HEK293 (cell line): Measurements from ENCODE around the gene WDR6.
A peak's percentile ranks its signal among the peaks of the same experiment; 100 is the strongest.

ENCODE experiments used
- CTCF ChIA-PET: fragments of 350-600 bp; formaldehyde crosslinking; extraction: SDS; loops from one replicate; lab custom pipeline; 2021; ENCODE audit warnings: antibody characterized with exemption; lab: Yijun Ruan, JAX
- POLR2A ChIA-PET: fragments of 300-600 bp; formaldehyde crosslinking; extraction: SDS; loops from one replicate; lab custom pipeline; 2020; ENCODE audit warnings: antibody characterized with exemption, inconsistent platforms; lab: Yijun Ruan, JAX
- H3K27ac ChIP-seq: fragments of 200-500 bp; sonication (Bioruptor generic); 2 replicates; pipeline ENCODE4 v1.5.1; 2014; ENCODE audit warnings: low read depth, low read length, control low read depth, inconsistent platforms; ENCODE audit errors: extremely low read depth
- H3K36me3 ChIP-seq, 2 experiments: fragments of 200-500 bp in 1 of 2; sonication (Bioruptor generic) in 1 of 2; 1 replicate in 1 of 2; 2 replicates in 1 of 2; pipeline ENCODE4 v1.5.1; 2014 to 2017; ENCODE audit warnings: inconsistent platforms in 2 of 2, low read length in 2 of 2; ENCODE audit not compliant: control insufficient read depth in 2 of 2, insufficient read depth in 1 of 2
- H3K4me1 ChIP-seq: fragments of 200-500 bp; sonication (Bioruptor generic); 2 replicates; pipeline ENCODE4 v1.5.1; 2014; ENCODE audit warnings: mild to moderate bottlenecking, low read length, inconsistent platforms; ENCODE audit not compliant: control insufficient read depth, insufficient read depth
- H3K4me3 ChIP-seq: 2 replicates; pipeline ENCODE4 v1.5.1; 2011; ENCODE audit warnings: low read depth, mild to moderate bottlenecking, control low read depth, low read length, moderate library complexity
- H3K9me3 ChIP-seq: fragments of 200-500 bp; sonication (Bioruptor generic); 2 replicates; pipeline ENCODE4 v1.5.1; 2014; ENCODE audit warnings: low read depth, low read length, inconsistent platforms; ENCODE audit not compliant: control insufficient read depth, insufficient read depth
- BCL11B ChIP-seq: fragments of 450-650 bp; formaldehyde crosslinking; IDR thresholded peaks from 2 replicates; pipeline ENCODE4 v1.5.1; 2016; ENCODE audit warnings: low read depth, missing biosample characterization, missing genetic modification characterization
- GLIS1 ChIP-seq: fragments of 450-650 bp; formaldehyde crosslinking; IDR thresholded peaks from 2 replicates; pipeline ENCODE4 v1.5.1; 2016; ENCODE audit warnings: missing biosample characterization, missing genetic modification characterization
- GLIS2 ChIP-seq: fragments of 450-650 bp; formaldehyde crosslinking; IDR thresholded peaks from 2 replicates; pipeline ENCODE4 v1.5.1; 2016; ENCODE audit warnings: missing biosample characterization, missing genetic modification characterization
- KLF7 ChIP-seq: fragments of 450-650 bp; formaldehyde crosslinking; IDR thresholded peaks from 2 replicates; pipeline ENCODE4 v1.5.1; 2016; ENCODE audit warnings: missing biosample characterization, missing genetic modification characterization, borderline replicate concordance
- MYNN ChIP-seq: fragments of 450-650 bp; formaldehyde crosslinking; IDR thresholded peaks from 2 replicates; pipeline ENCODE4 v1.5.1; 2016; ENCODE audit warnings: missing biosample characterization, missing genetic modification characterization, borderline replicate concordance
- PRDM6 ChIP-seq: fragments of 450-650 bp; formaldehyde crosslinking; IDR thresholded peaks from 2 replicates; pipeline ENCODE4 v1.5.1; 2017; ENCODE audit warnings: missing biosample characterization, missing genetic modification characterization
- SP2 ChIP-seq: fragments of 450-650 bp; formaldehyde crosslinking; IDR thresholded peaks from 2 replicates; pipeline ENCODE4 v1.5.1; 2016; ENCODE audit warnings: missing biosample characterization, missing genetic modification characterization
- TCF7L2 ChIP-seq: IDR thresholded peaks from 2 replicates; pipeline ENCODE4 v1.6.1; 2011; ENCODE audit warnings: low read depth, mild to moderate bottlenecking, inconsistent platforms, low read length, moderate library complexity, borderline replicate concordance
- ZBTB20 ChIP-seq: fragments of 450-650 bp; formaldehyde crosslinking; IDR thresholded peaks from 2 replicates; pipeline ENCODE4 v1.5.1; 2016; ENCODE audit warnings: missing biosample characterization, missing genetic modification characterization
- ZBTB26 ChIP-seq: fragments of 450-650 bp; formaldehyde crosslinking; optimal IDR thresholded peaks from 2 replicates; pipeline ENCODE3; 2016; ENCODE audit warnings: missing biosample characterization, mild to moderate bottlenecking, missing genetic modification characterization
- ZBTB6 ChIP-seq: fragments of 450-650 bp; formaldehyde crosslinking; IDR thresholded peaks from 2 replicates; pipeline ENCODE4 v1.5.1; 2017; ENCODE audit warnings: missing biosample characterization, missing genetic modification characterization
- ZBTB8A ChIP-seq: fragments of 450-650 bp; formaldehyde crosslinking; IDR thresholded peaks from 2 replicates; pipeline ENCODE4 v1.5.1; 2016; ENCODE audit warnings: missing biosample characterization, missing genetic modification characterization
- ZNF140 ChIP-seq: fragments of 450-650 bp; formaldehyde crosslinking; IDR thresholded peaks from 2 replicates; pipeline ENCODE4 v1.5.1; 2016; ENCODE audit warnings: missing biosample characterization, missing genetic modification characterization
- ZNF146 ChIP-seq: fragments of 450-650 bp; formaldehyde crosslinking; IDR thresholded peaks from 2 replicates; pipeline ENCODE4 v1.5.1; 2016; ENCODE audit warnings: missing biosample characterization, missing genetic modification characterization
- ZNF157 ChIP-seq: fragments of 450-650 bp; formaldehyde crosslinking; IDR thresholded peaks from 2 replicates; pipeline ENCODE4 v1.5.1; 2016; ENCODE audit warnings: missing biosample characterization, missing genetic modification characterization
- ZNF221 ChIP-seq: fragments of 450-650 bp; formaldehyde crosslinking; IDR thresholded peaks from 2 replicates; pipeline ENCODE4 v1.5.1; 2017; ENCODE audit warnings: missing biosample characterization, missing genetic modification characterization, borderline replicate concordance
- ZNF292 ChIP-seq: fragments of 450-650 bp; formaldehyde crosslinking; IDR thresholded peaks from 2 replicates; pipeline ENCODE4 v1.5.1; 2016; ENCODE audit warnings: low read depth, missing biosample characterization, missing genetic modification characterization, borderline replicate concordance
- ZNF335 ChIP-seq: fragments of 450-650 bp; formaldehyde crosslinking; conservative IDR thresholded peaks from 2 replicates; pipeline ENCODE4 v1.5.1; 2016; ENCODE audit warnings: missing biosample characterization, missing genetic modification characterization
- ZNF354C ChIP-seq: fragments of 450-650 bp; formaldehyde crosslinking; IDR thresholded peaks from 2 replicates; pipeline ENCODE4 v1.5.1; 2016; ENCODE audit warnings: missing biosample characterization, missing genetic modification characterization, low read depth, borderline replicate concordance
- ZNF677 ChIP-seq: fragments of 450-650 bp; IDR thresholded peaks from 2 replicates; pipeline ENCODE4 v1.5.0; 2018; ENCODE audit warnings: missing biosample characterization, mild to moderate bottlenecking, missing genetic modification characterization, moderate library complexity
- ZSCAN16 ChIP-seq: fragments of 450-650 bp; formaldehyde crosslinking; IDR thresholded peaks from 2 replicates; pipeline ENCODE4 v1.5.1; 2016; ENCODE audit warnings: missing biosample characterization, missing genetic modification characterization
- TF ChIP-seq, protein P1 (sequence below): fragments of 450-650 bp; formaldehyde crosslinking; IDR thresholded peaks from 2 replicates; pipeline ENCODE4 v1.5.1; 2017; ENCODE audit warnings: missing biosample characterization, missing genetic modification characterization
- TF ChIP-seq, protein P2 (sequence below): fragments of 450-650 bp; formaldehyde crosslinking; IDR thresholded peaks from 2 replicates; pipeline ENCODE4 v1.5.1; 2016; ENCODE audit warnings: missing biosample characterization, missing genetic modification characterization, borderline replicate concordance

Gene WDR6

DNA sequence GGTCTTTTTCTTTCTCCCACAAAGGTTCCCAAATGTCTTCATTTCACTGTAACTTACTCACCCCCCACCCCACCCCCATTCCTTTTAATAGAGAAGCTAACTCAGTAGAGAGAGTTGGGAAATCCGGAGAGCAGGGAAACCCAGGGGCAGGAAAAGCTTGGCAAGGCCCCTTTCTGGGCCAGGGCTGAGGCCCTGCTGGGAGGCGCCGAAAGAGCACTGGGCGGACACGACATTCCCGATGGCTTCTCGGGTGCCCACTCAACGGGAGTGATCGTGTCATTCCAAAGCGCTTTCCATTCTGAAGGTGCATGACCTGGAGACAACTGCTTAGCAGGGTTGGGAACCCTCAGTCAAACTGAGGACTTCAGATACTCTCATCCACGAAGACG, 12.7 kb downstream of the WDR6 start (continued):
- TF ChIP-seq PRDM6 (tag by site-specific recombination) (no peak), ZNF677 (tag by site-specific recombination) (no peak), TCF7L2 (no peak), KLF7 (tag by site-specific recombination) (no peak), ZNF292 (no peak), ZNF146 (tag by site-specific recombination) (no peak), ZBTB20 (tag by site-specific recombination) (peak; percentile 44; the same call in 1 of the 2 replicates), MYNN (tag by site-specific recombination) (no peak), ZNF221 (tag by site-specific recombination) (no peak), ZNF354C (tag by site-specific recombination) (no peak), ZNF335 (tag by site-specific recombination) (peak; percentile 58), BCL11B (no peak), ZBTB8A (tag by site-specific recombination) (no peak), ZBTB6 (tag by site-specific recombination) (no peak)
- TF ChIP-seq, protein P1, sequence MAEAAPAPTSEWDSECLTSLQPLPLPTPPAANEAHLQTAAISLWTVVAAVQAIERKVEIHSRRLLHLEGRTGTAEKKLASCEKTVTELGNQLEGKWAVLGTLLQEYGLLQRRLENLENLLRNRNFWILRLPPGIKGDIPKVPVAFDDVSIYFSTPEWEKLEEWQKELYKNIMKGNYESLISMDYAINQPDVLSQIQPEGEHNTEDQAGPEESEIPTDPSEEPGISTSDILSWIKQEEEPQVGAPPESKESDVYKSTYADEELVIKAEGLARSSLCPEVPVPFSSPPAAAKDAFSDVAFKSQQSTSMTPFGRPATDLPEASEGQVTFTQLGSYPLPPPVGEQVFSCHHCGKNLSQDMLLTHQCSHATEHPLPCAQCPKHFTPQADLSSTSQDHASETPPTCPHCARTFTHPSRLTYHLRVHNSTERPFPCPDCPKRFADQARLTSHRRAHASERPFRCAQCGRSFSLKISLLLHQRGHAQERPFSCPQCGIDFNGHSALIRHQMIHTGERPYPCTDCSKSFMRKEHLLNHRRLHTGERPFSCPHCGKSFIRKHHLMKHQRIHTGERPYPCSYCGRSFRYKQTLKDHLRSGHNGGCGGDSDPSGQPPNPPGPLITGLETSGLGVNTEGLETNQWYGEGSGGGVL (tag by site-specific recombination) = no peak
- TF ChIP-seq, protein P2, sequence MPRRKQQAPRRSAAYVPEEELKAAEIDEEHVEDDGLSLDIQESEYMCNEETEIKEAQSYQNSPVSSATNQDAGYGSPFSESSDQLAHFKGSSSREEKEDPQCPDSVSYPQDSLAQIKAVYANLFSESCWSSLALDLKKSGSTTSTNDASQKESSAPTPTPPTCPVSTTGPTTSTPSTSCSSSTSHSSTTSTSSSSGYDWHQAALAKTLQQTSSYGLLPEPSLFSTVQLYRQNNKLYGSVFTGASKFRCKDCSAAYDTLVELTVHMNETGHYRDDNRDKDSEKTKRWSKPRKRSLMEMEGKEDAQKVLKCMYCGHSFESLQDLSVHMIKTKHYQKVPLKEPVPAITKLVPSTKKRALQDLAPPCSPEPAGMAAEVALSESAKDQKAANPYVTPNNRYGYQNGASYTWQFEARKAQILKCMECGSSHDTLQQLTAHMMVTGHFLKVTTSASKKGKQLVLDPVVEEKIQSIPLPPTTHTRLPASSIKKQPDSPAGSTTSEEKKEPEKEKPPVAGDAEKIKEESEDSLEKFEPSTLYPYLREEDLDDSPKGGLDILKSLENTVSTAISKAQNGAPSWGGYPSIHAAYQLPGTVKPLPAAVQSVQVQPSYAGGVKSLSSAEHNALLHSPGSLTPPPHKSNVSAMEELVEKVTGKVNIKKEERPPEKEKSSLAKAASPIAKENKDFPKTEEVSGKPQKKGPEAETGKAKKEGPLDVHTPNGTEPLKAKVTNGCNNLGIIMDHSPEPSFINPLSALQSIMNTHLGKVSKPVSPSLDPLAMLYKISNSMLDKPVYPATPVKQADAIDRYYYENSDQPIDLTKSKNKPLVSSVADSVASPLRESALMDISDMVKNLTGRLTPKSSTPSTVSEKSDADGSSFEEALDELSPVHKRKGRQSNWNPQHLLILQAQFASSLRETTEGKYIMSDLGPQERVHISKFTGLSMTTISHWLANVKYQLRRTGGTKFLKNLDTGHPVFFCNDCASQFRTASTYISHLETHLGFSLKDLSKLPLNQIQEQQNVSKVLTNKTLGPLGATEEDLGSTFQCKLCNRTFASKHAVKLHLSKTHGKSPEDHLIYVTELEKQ (tag by site-specific recombination) = no peak

GRCh38 chr3:49020330-49021212, 13.4 kb downstream of the WDR6 start:
- H3K4me3 ChIP-seq = peak overlapping the region; percentile 92
- POLR2A ChIA-PET = interaction anchor here (0.6 to 10.4 kb wide), 12 partner anchors 8 to 304 kb away, joined by 3 to 141 read pairs (median 6); partner anchors contain the start of genes ARIH2, IMPDH2, IP6K2 and P4HTM
- no peaks in the 10 kb centered on the region for H3K9me3 ChIP-seq
- peak overlapping the region; percentile 93; the same call in 1 of the 2 replicates for H3K27ac ChIP-seq
- H3K36me3 ChIP-seq = peaks cover 0 to 43% of the 10 kb centered on the region in 2 experiments; a peak in 1 of 3 replicates
- no peaks in the 10 kb centered on the region for H3K4me1 ChIP-seq
- CTCF ChIA-PET = interaction anchor here (0.6 to 2.1 kb wide), 4 partner anchors 10 to 36 kb away, joined by 3 to 6 read pairs (median 4); partner anchors contain the start of gene P4HTM
- TF ChIP-seq ZNF157 = no peak
- TF ChIP-seq ZBTB26 (tag by site-specific recombination) = peak; percentile 70
- peak; percentile 39; the same call in 1 of the 2 replicates for TF ChIP-seq SP2 (tag by site-specific recombination)
- TF ChIP-seq ZNF140 (tag by site-specific recombination) = no peak
- TF ChIP-seq GLIS1 = peak; percentile 83
- no peak for TF ChIP-seq ZSCAN16 (tag by site-specific recombination)
- peak; percentile 86 for TF ChIP-seq GLIS2 (tag by site-specific recombination)
